Epithelial cell of esophagus (primary cell): Measurements from ENCODE around the gene TSPAN18.

ENCODE experiments used
- DNase-seq: peaks from one replicate; pipeline ENCODE4 v3.0.0; 2010; ENCODE audit warnings: low read depth
- H3K4me3 ChIP-seq: 2 replicates; pipeline ENCODE4 v1.5.1; 2011; ENCODE audit warnings: mild to moderate bottlenecking, low read length, control low read depth
- CTCF ChIP-seq: IDR thresholded peaks from 2 replicates; pipeline ENCODE4 v1.5.1; 2011; ENCODE audit warnings: low read depth, mild to moderate bottlenecking, low read length, control low read depth, inconsistent platforms; ENCODE audit not compliant: insufficient read depth; ENCODE audit errors: missing control alignments

The TSPAN18 gene

GRCh38 chr11:44690651-44691050, 36.1 kb upstream of the TSPAN18 start:
- no peak for TF ChIP-seq CTCF

GRCh38 chr11:44692460-44692859, 34.3 kb upstream of the TSPAN18 start:
- DNase-seq: no peak

More at GRCh38 chr11:44690651-44691050, 36.1 kb upstream of the TSPAN18 start:
- DNase-seq: no peak
- no peak overlapping the region for H3K4me3 ChIP-seq

DNA sequence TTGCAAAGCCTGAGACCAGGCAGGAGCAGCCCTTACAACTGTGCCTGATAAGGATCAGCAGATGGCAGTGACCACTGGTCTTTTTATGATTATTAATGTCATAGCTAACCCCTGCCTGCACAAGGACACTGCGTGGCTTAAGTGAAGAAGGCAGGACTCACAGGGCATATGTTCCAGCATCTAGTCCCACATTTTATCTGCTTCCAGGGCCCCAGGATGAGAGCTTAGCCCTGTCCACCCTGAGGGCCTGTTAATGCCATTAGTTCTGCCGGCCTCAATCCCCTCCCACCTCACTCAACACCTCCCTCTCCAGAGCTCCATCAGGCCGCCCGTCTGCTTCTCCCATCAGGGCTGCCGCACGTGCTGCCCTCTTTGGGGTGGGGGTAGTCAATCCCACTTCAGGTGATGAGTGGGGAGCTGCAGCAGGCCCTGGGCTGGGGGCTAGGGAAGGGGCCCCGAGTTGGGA, 33.1 kb upstream of the TSPAN18 start:
- DNase-seq: no peak
- no peak overlapping the region for H3K4me3 ChIP-seq
- no peak for TF ChIP-seq CTCF

More at GRCh38 chr11:44692460-44692859, 34.3 kb upstream of the TSPAN18 start:
- no peak for TF ChIP-seq CTCF
- H3K4me3 ChIP-seq: no peak overlapping the region

DNA sequence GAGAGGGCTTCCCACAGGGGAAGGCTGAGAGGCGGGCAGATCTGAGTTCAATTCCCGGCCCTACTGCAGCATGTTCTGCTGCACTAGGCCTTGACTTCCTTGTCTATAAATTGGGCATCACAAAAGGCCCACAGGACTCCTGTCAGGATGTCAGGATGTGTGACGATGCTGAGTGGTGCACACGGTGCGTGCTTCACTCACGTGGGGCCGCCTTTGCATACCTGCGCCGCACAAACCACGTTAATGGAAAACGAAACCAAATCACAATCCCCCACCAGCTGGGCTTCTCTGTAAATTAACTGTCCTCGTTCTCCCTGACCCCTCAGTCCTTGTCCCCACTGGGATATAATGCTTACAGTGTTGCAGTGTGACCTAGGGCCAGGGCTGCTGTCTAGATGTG, 32.3 kb upstream of the TSPAN18 start:
- no peak for TF ChIP-seq CTCF
- no peak for DNase-seq
- no peak overlapping the region for H3K4me3 ChIP-seq

DNA sequence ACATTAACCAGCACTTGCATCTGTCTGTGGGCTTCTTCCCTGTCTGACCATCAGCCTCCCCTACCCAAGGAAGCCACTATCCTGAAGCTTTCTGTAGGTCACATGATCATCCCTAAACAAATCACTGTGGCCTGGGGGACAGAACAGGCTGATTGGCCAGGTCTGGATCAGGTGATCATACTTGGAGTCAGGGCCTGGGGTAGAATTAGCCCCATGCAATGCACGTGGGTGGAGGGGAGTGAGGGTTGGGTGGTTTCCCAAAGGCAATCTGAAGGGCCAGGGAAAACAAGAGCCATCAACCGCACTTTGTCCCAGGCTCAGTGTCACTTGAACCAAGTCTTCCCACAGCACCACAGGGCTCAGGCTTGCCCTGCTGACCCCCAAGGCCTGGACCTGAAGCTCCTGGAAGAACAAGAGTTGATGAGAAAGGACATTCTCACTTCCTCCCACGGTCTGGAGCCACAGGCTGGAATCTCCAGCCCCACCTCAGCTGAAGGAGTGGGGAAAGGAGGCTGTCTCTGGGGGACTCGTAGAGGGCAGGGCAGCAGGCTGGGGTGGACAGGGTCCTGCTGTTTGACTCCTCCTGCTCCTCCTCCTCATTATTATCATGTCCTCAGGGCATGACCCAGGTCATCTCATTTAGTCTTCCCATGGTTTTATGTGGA, 31.5 kb upstream of the TSPAN18 start:
- no peak overlapping the region for H3K4me3 ChIP-seq
- TF ChIP-seq CTCF: no peak
- DNase-seq: no peak

- TF ChIP-seq CTCF: no peak
- no peak overlapping the region for H3K4me3 ChIP-seq
- DNase-seq: no peak
Measured at GRCh38 chr11:44698252-44698912, 28.4 kb upstream of the TSPAN18 start.
